Measurements from ENCODE around the gene CRYBA2.

CRYBA2 gene

DNA sequence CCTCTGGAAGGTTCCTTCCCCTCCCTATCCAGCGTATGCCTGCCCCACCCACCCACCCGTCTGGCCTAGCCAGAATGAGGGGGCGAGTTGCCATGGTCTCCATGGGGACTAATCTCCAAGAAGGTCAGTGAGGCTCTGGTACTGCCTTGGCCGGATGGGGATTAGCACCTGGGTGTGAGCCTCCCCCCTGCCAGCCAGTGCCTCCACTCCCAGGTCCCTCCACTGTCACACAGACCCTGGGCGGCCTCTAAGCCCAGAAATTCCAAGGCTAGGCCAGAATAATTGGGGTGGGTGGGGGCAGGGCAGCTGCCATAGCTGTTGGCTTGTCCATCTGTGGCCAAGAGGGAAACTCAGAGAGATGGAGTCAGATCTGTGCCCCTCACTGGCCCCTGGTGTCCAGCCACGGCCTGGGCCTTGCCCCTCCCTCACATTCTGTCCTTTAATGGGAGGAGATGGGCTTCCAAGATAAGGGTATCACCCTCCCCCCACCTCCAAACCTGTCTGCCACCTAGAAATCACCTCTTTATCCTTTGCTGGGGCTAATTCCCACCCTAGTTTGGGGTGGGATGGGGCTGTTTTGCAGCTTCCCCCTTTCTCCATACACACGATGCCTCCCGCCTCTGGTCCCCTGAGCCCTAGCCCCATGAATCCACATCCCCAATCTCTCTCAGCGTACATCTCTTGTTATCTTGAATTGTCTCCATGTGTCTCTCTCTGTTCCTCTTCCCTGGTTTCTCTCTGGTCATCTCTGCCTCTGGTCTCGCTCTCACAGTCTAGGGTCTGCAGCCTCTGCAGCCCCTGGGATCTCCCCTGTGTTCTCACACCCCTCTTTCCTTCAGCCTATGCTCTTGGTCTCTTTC, 6.0 kb upstream of the CRYBA2 start:
- DNase-seq (ENCODE audit: low read depth in 2 of 3, low spot score in 1 of 3) = no peak

DNA sequence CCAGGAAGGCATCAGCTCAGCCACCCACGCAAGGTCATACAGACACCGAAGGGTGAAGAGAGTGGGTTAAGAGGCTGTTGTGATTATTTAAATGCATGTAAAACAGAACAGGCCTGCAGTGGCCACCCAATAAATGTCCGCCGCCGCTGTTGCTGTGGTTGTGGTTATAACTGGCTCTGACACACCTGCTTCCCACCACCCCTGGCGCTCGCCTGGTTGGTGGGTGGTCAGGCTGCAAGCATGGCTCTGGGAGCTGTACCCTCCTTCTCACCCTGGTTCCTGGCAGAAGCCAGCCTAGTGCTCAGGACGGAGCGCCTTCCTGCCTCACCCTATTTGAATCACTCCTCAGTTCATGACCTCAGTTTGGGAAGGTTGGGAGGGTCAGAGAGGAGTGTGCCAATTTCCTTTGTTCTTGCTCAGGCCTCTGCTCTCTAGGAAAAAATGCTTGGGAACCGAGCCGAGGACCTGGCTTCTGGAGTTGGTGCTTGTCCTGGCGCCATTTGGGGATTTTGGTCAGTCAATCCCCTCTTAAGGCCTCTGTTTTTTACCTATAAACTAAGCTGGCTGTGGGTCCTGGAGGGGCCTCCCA, 5.3 kb upstream of the CRYBA2 start:
- DNase-seq (ENCODE audit: low read depth in 2 of 3, low spot score in 1 of 3) = no peak

DNA sequence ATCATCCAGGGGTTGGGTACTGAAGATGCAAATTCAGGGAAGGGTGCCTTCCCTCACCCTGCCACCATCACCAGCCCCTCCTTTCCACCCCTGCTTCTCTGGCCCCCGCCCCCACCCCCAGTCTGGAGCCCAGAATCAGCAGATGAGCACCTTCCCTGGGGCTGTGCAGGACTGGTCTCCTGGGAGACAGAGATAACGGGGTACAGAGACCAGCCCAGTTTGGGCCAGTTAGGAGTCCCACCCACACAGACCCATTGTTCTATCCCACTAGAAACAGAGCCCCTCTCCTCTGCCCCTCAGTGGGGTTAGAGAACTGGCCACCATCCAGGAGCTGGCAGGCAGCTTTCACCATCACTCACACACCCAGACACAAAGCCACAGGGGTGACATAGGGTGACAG, 4.5 kb upstream of the CRYBA2 start:
- no peak for DNase-seq (ENCODE audit: low read depth in 2 of 3, low spot score in 1 of 3)

DNA sequence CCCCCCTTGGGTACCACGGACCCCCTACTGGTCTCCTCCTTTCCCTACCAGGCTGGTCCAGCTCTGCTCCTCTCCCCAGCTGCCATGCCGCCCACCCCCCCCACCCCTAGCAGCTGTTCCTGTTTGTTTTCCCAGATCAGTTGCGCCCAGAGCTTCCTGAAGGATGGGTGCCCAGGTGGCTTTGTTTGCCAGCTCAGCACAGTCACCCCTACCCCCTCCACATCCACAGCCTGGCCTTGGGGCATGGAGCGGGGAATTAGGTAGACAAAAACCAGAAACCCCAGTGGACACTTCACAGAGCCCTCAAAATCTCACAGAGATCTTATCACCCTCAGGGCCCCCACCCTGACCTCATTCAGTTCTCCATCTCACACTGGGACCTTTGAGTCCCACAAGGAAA, 3.7 kb upstream of the CRYBA2 start:
- DNase-seq (ENCODE audit: low read depth in 2 of 3, low spot score in 1 of 3) = no peak

DNA sequence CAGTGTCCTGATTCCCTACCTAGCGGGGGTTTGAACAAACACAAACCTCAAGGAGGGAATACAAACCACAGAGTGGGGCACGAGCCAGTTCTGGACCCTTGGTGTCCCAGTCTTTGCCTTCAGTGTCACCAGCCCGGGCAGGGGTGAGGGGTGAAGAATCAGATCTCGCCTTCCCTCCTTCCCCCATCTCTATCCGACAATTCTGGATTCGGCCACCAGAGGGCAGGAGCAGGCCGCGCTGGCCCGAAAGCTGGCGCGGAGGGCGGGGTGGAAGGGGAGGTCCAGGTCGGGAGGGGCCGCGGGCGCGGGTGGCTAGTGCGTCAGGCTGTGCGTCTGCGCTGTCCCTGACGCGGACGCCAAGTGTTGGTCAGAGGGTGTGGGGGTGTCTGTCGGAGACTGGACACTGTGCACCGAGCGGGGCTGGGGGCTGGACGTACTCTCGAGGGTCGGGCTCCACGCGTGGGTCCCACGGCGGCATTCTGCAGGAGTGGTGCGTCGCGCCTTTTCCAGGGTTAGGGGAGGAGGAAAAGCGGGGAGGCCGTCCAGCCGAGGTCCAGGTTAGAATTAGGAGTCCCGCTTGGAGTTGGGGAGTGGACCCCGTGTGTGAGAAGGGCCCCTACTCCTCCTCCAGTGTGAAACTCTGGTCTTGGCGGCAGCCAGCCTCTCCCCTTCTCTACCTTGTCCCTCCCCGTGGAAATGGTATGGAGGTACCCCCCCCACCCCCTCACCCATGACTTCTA, 2.9 kb upstream of the CRYBA2 start:
- DNase-seq (ENCODE audit: low read depth in 2 of 3, low spot score in 1 of 3) = peak; percentile 63 to 90 (median 80)

DNA sequence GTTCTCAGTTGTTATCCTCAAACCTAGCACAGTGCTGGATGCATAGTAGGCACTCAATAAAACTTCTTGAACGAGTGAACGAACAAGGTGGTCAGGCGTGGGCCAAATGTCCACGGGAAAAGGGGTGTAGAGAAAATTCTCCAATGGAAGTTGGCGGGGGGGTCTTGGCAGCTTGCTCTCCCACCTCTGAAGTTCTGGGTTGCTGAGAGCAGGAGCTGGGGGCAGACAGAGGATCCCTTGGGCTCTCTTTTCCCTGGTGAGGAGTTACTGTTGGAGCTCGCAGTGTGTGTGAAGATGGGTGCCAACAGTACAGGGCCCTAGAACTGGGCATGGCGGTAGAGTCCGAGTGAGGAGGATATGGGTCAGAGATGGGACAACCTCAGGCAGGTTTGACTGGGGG, 2.3 kb upstream of the CRYBA2 start:
- DNase-seq (ENCODE audit: low read depth in 2 of 3, low spot score in 1 of 3) = no peak

DNA sequence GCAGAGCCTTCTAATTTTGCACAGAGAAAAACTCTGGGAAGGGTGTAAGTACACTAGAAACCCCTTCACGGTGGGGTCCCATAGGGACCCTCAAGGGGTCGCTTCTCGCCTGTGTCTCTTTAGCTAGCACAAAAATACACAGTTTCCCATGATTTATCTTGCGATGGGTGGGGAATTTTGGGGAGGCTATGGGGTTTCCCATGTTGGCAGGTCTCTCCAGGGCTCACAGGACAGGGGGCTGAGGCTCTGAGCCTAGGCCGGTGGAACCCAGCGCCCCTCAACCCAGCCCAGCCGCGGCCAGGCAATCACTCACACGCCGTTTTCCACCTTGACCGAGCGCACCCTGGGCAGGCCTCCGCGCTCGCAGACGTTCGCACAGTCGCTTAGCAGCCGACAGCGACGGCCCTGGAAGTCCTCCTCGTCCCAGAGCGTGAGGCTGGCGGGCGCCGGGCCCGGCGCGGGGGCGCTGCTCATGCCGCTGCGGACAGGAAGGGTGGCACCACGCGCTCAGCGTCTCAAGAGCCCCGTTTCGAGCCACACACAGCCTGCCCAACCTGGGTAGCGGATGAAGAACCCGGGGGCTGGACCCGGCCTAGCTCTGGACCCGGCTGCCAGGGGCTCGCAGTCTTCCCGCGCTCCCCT, 398 bp downstream of the CRYBA2 start:
- no peak for DNase-seq (ENCODE audit: low read depth in 2 of 3, low spot score in 1 of 3)

DNA sequence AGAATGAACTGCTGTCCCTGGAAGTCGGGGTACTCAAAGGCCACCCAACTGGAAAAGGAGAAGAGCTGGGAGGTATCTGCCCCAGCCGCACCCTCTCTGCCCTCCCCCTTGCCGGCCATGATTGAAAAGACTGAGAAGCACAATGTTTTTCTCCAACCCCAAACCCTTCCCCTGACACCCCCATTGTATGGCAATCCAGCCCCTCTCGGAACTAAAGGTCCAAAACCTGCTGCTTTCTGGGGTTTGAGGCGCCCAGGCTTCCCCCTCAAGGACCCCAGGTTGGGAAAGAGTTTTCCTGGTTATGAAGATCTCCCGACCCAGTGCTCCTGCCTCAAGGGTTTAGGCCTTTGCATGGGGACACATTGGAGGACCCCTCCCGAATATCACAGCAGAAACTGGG, 1.0 kb downstream of the CRYBA2 start:
- no peak for DNase-seq (ENCODE audit: low read depth in 2 of 3, low spot score in 1 of 3)

DNA sequence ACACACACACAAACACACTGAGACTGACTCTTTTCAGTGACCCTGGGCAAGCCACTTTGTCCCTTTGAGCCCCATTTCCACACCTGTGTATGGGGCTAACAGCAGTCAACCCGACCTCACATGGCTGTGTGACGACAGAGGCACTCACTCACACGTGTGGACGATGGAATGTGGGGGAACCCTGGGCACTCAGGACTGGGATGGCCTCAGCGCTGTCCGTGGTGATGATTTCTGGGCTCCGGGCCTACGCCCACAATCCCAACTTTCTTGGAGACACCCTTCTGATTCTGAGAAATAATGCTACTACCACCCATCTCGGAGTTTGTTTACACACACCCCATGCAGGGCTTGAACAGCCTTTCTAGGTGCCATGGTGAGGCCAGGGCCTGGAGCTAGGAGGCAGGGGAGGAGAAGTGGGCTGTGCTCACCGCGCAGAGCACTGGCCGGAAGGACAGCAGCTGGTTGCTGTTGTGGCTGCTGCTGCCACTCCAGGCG, 1.5 kb downstream of the CRYBA2 start:
- no peak for DNase-seq (ENCODE audit: low read depth in 2 of 3, low spot score in 1 of 3)

DNA sequence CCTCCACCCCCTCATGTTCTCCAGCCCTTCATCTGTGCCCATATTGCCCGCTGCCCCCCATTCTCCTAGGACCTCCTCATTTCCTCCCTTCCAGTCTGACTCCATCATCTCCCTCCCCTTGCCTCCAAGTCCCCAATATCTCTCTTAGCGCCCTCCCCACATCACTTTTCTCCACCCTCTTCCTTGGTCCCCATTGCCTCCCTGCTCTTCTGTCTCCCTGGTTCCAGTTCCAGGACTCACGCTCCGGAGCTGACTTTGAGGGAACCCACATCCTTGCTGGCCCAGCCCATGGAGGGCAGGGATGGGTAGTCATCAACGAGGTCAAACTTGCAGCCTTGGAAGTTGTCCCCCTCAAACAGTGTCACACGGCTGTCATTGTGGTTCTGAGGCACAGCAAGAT, 2.6 kb downstream of the CRYBA2 start:
- DNase-seq (ENCODE audit: low read depth in 2 of 3, low spot score in 1 of 3) = no peak

DNA sequence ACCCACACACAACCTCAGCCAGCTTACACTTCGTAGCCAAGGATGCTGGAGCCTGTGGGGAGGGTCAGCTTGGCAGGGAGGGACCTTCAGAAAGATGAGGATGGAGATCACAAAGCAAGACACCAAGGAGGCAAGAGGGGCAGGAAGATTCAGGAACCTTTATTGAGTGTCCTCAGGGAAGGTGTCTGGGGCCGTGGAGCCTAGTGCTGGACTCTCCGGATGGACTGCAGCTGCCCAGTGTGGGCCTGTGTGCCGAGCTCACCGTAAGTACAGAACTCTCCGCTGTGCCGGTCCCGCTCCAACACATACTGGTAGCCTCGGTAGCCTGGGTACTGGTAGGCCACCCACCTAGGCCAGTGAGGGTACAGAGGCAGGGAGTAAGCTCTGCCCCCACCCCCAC, 3.2 kb downstream of the CRYBA2 start:
- DNase-seq (ENCODE audit: low read depth in 2 of 3, low spot score in 1 of 3) = no peak

DNA sequence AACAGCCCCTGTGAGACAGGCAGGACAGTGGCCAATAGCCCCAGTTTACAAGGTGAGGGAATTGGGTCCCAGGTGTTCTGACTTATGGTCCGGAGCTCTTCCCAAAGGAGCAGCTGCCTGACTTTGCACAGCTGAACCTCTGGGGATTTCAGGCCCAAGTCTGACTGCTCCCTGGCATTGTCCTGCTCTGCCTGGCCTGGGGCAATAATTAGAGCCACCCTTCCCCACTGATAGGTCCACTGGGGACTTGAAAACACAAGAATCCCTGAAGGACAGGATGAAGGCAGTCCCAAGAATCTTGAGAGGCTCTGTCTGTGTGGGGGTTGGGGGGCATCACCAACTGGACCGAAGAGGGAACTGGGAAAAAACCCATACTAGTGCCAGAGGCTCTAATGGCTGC, 4.6 kb downstream of the CRYBA2 start:
- no peak for DNase-seq (ENCODE audit: low read depth in 2 of 3, low spot score in 1 of 3)

DNA sequence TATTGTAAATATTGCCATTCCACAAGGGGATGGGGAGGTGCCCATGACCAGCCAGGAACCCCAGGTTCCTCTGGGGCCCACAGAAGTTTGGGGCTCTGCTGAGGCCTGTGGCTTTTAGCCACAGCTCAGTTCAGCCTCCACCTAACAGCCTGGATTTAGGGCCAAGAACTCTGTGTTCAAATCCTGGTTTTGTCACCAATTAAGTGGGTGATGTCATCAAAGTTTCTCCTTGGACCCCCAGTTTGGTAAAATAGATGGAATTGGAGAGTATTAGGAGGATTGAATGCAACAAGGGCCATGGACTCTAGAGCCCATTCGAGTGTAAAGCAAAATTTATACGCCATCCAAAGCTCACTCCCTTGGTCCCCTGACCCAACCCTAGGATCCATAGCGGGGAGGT, 5.1 kb downstream of the CRYBA2 start:
- DNase-seq (ENCODE audit: low read depth in 2 of 3, low spot score in 1 of 3) = no peak

DNA sequence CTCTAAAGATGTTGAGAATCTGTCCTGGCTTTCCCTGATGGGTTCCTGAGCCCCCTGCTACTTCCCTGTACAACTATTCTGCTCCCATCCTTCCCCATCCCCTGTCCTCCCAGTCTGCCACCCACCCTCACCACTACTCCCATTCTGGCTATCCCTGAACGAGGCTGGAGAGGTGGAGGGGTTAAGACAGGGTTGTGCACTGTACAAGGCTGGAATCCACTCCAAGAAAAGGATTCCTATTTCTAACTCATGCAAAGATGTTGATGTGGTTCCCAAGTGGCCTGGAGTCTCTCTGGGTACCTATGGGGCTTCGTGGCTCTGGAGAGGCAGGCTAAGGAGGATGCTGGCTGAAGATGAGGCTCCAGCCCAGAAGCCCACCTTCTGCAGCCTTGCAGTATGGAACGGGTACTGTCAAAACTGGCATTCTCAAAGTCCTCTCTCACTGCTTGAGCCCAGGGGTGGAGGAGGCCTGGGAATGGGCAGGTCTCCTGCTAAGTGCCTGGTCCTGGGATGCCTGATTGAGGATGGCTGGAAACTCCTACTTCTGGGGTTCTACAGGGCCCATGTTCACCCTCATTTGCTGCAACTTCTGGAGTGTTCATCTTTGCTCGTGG, 7.0 kb downstream of the CRYBA2 start:
- DNase-seq (ENCODE audit: low read depth in 2 of 3, low spot score in 1 of 3) = no peak

DNA sequence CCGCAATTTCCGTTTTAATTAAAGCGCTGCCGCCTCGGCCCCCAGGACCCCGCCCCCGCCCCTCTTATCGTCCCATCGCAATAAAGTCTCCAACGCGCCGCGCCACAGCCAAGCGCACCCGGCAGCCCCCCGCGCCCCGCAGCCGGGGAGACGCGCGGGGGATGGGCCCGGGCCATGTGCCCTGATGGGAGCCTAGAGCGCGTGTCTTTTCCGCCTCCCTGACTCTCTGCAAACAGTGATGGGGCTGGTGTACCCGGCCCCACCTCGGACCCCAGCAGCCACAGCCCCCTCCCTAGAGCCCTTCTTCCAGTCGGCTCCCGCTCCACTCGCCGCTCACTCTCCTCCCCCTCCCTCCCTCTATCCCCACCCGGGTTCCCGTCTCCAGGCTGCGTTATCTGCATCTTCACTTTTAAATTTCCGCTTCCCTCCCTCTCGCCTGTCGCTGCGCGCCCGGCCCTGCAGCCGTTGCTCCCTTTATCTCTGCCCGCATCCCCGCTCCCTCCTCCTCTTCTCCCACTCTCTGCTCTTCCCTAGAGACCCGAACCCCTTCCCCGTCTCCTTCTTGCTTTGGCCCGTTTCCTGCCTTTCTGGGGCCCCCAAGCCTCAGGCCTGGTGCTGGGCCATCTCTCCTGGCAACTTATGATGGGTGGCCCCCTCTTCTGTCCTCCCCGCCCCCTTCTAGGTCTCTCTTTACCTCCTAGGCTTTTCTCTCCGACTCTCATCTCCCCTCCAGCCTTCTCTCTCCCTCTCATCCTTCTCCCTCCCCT, 7.7 kb downstream of the CRYBA2 start:
- DNase-seq (ENCODE audit: low read depth in 2 of 3, low spot score in 1 of 3) = no peak

DNA sequence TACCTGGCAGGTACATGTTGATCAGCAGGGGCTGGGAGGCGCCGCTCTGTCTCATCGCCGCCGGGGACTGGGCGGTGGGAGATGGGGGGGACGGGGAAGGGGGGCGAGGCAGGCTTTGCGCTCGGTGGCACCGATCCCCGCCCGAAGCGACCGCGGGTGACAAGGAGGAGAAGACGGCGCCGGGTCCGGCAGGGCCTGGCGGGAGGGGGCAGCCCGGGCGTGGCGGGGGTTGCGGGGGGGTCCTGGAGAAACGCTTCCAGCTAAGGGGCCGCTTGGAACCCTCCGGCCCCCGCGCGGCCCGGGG, 8.2 kb downstream of the CRYBA2 start, which contains the start of gene FEV:
Gene FEV (minus strand): TSS at position 164 of the 304 bp plus-strand sequence. CDS start 109 bp downstream, at position 55.
- DNase-seq (ENCODE audit: low read depth in 2 of 3, low spot score in 1 of 3) = no peak

DNA sequence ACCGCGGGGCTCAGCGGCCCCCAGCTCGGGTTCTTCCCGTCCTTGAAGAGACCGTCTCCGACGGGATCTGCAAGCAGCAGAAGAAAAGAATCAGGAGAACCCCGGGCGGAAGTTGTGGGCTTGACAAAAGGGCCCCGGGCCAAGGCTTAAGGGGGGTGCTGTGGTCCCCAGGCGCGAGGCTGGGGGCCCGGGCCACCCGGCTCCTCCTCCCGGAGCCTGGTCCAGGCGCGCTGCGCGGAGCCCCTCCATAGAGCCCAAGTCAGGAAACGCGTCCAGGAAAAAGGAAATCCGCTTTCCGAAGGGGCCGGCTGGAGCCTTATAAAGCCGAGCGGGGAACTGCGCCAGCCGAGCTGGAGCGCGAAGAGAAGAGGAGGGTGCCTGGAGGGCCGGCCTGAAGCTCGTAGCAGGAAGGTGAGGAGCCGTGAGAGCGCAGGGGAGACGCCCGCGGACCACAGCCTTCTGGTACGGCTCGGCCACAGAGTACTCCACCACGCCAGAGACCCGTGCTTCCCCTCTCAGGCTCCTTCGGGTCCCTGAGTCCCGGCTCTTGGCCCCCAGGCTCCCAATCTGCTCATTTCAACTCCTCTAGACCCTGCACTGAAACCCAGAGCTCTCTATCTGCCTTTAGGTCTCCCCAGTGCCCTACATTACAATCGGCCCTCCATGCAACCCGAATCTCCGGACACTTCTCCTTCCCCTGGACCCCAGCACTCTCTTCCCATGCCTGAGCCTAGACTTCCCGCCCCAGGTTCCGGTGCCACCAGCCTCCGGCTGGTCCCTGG, 8.8 kb downstream of the CRYBA2 start:
- DNase-seq (ENCODE audit: low read depth in 2 of 3, low spot score in 1 of 3) = no peak

DNA sequence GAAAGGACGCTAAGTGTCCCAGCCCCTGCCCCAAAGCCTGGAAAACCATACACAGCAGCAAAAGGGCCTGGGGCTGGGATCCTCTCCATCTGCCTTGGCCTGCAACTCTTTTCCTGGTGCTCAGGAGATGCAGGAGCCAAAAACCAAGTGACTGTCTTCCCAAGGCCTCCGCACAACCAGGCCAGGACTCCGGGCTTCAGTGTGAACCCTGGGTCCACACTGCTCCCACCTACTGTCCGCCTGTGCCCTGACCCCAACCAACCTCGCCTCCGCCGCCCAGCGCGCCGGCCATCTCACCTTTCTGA, 9.3 kb downstream of the CRYBA2 start:
- DNase-seq (ENCODE audit: low read depth in 2 of 3, low spot score in 1 of 3) = no peak

DNA sequence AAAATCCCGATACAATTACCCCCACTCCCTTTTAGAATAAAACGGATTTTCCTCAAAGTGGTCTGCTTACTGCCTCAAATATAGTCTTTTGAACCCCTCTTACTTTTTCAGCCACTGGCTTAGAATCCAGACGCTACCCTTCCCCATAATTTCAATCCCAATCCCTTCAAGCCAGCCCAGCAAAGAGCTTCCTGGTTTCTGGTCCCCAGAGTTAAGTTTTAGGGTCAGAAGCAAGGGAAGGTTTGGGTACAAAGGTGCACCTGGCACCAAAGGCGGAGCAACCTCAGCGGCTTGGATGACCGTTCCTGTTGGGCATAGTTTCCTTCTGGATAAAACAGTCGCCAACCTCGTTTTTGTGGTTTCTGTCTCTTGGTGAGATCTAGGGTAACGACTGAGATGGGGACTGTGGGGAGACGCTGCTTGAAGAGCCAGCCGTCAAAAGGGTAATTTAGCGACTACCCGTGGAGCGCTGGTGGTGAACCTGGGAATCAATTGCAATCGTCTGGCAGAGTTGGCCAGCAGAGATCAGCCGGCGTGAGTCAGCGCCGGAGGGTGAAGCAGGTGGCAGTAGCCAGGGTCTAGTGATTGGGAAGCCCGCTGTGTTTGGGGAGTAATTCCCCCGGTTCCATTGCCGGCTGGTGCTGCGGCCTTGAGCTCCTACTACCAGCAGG, 9.8 kb downstream of the CRYBA2 start:
- DNase-seq (ENCODE audit: low read depth in 2 of 3, low spot score in 1 of 3) = no peak

All from stimulated activated CD4-positive, alpha-beta T cell treated with anti-CD3 and anti-CD28 coated beads, Interleukin-12 subunit alpha, Interleukin-12 subunit beta, amount 100 ng/mL, for 48 hours (primary cell).